ENCODE results near the gene FRMD3. TPM values are rescaled to one million over a fixed set of nuclear protein-coding genes. Genes with fewer than 3 reads are reported as not detected.

FRMD3 gene
- total RNA-seq, 2 donors from 2014 or later: 0.38 to 0.46 TPM

DNA sequence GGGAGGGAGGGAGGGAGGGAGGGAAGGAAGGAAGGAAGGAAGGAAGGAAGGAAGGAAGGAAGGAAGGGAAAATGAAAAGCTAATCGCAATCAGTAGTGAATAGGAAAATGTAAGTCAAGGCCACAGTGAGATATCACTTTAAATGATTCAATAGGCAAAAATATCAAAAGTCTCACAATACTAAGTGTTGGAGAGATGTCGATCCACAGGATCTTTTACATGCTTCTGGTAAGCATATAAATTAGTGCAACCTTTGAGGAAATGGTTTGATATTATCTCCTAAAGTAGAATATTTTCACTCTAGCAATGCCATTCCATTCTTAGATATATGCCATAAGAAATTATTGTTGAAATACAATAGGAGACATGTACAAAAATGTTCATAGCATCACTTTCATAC is 58.4 kb downstream of the FRMD3 start:
- Mint-ChIP-seq H3K9me3 (peaks cover 6 to 7% of the 10 kb centered on the region in 2 donors), H3K4me3 (no peak overlapping the region), H3K27ac (no peak overlapping the region), H3K27me3 (ENCODE audit: low read depth) (no peaks in the 10 kb centered on the region), H3K4me1 (ENCODE audit: low read depth) (peaks cover 13% of the 10 kb centered on the region), H3K36me3 (ENCODE audit: insufficient read depth in 2 of 2) (peaks cover 3 to 13% of the 10 kb centered on the region in 2 donors)
- ATAC-seq (replicated peaks in 1 of 2) (no peak), DNase-seq (no peak)

DNA sequence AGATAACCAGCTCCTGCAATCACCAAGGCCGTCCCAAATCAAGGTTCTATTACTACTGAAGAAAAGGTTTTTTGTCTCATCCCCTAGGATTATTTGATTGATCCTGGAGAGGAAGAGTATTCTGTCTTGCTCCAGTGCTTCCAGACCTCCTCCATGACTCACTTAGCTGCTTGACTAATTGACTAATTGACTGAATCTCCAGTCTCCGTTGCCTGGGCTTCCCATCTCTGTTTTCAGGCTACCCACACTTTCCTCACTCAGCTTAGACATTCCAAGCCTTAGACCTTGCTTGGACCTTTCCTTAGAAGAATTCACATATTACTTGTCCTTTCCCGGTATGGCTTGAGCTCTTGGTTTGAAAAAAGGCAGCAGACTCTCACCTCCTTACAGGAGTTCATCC is 60.6 kb downstream of the FRMD3 start:
- H3K36me3 Mint-ChIP-seq (ENCODE audit: insufficient read depth in 2 of 2): peaks cover 5 to 13% of the 10 kb centered on the region in 2 donors
- ATAC-seq (replicated peaks in 1 of 2): no peak

DNA sequence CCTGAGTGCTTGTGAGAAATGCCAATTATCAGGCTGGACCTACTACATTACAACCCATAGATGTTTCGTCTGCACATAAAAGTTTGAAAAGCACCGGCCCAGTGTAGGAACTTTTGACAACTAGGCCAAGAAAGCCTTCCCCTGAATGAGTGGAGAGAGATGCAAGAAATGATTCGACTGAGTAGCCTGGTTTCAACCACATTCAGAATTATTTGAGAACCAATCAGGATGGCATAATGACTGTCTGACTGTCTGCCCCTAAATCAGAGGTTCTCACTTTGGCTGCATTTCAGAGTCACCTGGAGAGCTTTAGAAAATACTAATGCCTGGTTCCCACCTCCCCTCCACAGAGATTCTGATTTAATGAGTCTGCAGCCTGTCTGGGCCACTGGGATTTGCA is 61.1 kb downstream of the FRMD3 start:
- peaks cover 3% of the 10 kb centered on the region in 2 donors for H3K9me3 Mint-ChIP-seq
- H3K36me3 Mint-ChIP-seq (ENCODE audit: insufficient read depth in 2 of 2): peaks cover 5 to 12% of the 10 kb centered on the region in 2 donors
- peaks cover 24% of the 10 kb centered on the region for H3K4me1 Mint-ChIP-seq (ENCODE audit: low read depth)
- H3K27me3 Mint-ChIP-seq (ENCODE audit: low read depth): no peaks in the 10 kb centered on the region
- H3K4me3 Mint-ChIP-seq: no peak overlapping the region
- no peak for DNase-seq
- ATAC-seq (replicated peaks in 1 of 2): peak; percentile 35 to 58
- H3K27ac Mint-ChIP-seq: no peak overlapping the region

More for the DNA sequence above, 60.6 kb downstream of the FRMD3 start:
- no peak overlapping the region for H3K27ac Mint-ChIP-seq
- no peak overlapping the region for H3K4me3 Mint-ChIP-seq
- peaks cover 22% of the 10 kb centered on the region for H3K4me1 Mint-ChIP-seq (ENCODE audit: low read depth)
- DNase-seq: no peak
- H3K27me3 Mint-ChIP-seq (ENCODE audit: low read depth): no peaks in the 10 kb centered on the region
- H3K9me3 Mint-ChIP-seq: peaks cover 3 to 4% of the 10 kb centered on the region in 2 donors

DNA sequence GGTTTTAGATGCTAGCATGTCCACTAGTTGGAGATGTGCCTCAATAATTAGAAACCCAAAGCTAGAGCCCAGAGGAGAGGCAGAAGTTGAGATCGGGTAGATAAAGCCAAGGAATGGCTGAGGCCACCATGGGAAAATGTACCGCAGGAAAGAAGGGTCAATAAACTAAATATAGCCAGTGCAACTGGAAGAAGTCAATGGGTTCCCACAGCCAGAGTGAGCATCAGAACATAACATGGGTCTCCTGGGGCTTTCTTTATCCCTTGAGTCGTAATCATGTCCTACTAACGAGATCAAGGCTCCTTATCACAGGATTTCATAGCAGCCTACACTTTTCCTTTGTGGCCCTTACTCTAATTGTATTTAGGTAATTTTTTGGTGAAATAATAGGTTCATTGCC is 61.7 kb downstream of the FRMD3 start:
- Mint-ChIP-seq H3K9me3 (peaks cover 3% of the 10 kb centered on the region in 2 donors), H3K27ac (no peak overlapping the region), H3K36me3 (ENCODE audit: insufficient read depth in 2 of 2) (peaks cover 5 to 12% of the 10 kb centered on the region in 2 donors), H3K4me3 (no peak overlapping the region), H3K4me1 (ENCODE audit: low read depth) (peaks cover 27% of the 10 kb centered on the region), H3K27me3 (ENCODE audit: low read depth) (peaks cover under 1% of the 10 kb centered on the region)
- DNase-seq (no peak), ATAC-seq (replicated peaks in 1 of 2) (no peak)

DNA sequence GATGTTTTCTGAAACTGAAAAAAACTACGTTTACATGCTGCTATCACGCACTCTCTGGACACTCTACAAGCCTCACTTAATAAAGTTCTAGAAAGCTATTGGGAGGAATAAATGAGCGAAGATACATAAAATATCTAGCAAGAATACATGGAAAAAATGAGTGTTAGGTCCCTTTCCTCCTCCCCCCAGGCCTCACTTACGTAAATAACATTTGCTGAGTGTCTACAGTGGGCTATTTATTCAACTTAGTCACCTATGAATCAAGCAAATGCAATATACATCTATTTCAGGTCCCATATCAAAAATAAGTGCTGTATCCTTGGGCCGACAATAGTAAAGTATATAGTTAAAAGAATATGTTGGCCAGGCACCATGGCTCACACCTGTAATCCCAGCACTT is 62.5 kb downstream of the FRMD3 start:
- no peak for ATAC-seq (replicated peaks in 1 of 2)
- H3K27ac Mint-ChIP-seq: no peak overlapping the region

DNA sequence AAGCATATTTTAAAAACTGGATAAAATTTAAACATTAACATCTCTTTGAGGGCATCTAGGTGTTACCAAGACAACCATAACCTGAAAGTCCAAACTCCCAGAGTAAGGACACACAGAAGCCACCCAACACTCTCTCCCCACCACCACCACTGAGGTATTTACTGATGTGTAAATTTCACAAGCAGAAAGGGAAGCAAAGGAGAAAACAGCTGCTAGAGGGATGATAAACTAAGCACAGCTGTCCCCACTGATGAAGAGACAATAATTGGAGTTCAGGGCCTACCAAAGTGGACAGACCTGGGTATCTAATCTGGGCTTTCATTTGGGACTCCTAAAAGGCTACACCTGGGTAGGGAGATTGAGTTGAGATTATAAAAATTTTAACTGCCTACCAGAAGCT is 63.6 kb downstream of the FRMD3 start:
- no peak overlapping the region for H3K4me3 Mint-ChIP-seq
- peaks cover 3% of the 10 kb centered on the region in 2 donors for H3K9me3 Mint-ChIP-seq
- DNase-seq: no peak
- H3K27me3 Mint-ChIP-seq (ENCODE audit: low read depth): peaks cover 14% of the 10 kb centered on the region
- no peak overlapping the region for H3K27ac Mint-ChIP-seq
- ATAC-seq (replicated peaks in 1 of 2): no peak
- H3K4me1 Mint-ChIP-seq (ENCODE audit: low read depth): peaks cover 32% of the 10 kb centered on the region
- H3K36me3 Mint-ChIP-seq (ENCODE audit: insufficient read depth in 2 of 2): peaks cover 5 to 6% of the 10 kb centered on the region in 2 donors

More for the DNA sequence above, 62.5 kb downstream of the FRMD3 start:
- DNase-seq: no peak
- H3K9me3 Mint-ChIP-seq: peaks cover 3% of the 10 kb centered on the region in 2 donors
- H3K4me1 Mint-ChIP-seq (ENCODE audit: low read depth): peaks cover 32% of the 10 kb centered on the region
- peaks cover 5 to 6% of the 10 kb centered on the region in 2 donors for H3K36me3 Mint-ChIP-seq (ENCODE audit: insufficient read depth in 2 of 2)
- H3K4me3 Mint-ChIP-seq: no peak overlapping the region
- peaks cover 8% of the 10 kb centered on the region for H3K27me3 Mint-ChIP-seq (ENCODE audit: low read depth)

DNA sequence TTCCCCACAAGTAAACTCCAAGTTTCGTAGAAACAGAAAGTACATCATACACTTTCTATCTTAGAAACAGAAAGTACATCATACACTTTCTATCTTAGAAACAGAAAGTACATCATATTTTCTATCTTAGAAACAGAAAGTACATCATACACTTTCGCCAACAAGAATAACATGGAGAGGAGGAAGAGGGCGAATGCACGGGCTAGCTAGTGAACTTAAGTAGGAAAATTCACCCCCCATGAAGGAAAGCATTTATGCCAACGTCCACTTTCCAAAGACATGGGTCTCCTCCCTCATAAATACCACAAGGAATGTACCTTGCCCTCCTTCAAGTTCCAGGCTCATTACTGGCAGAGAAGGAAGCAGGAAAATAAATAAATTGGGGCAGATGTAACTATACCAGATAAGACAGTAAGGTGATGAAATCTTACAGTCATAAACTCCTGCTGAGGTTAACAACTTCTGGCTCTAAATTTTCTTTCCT is 64.7 kb downstream of the FRMD3 start:
- Mint-ChIP-seq H3K4me3 (peak overlapping the region; percentile 66 to 87), H3K27ac (peak overlapping the region; percentile 85), H3K4me1 (ENCODE audit: low read depth) (peaks cover 32% of the 10 kb centered on the region), H3K36me3 (ENCODE audit: insufficient read depth in 2 of 2) (peaks cover 2 to 3% of the 10 kb centered on the region in 2 donors), H3K27me3 (ENCODE audit: low read depth) (peaks cover 20% of the 10 kb centered on the region), H3K9me3 (no peaks in the 10 kb centered on the region)
- DNase-seq: no peak
- ATAC-seq (replicated peaks in 1 of 2): peak; percentile 60 to 68

DNA sequence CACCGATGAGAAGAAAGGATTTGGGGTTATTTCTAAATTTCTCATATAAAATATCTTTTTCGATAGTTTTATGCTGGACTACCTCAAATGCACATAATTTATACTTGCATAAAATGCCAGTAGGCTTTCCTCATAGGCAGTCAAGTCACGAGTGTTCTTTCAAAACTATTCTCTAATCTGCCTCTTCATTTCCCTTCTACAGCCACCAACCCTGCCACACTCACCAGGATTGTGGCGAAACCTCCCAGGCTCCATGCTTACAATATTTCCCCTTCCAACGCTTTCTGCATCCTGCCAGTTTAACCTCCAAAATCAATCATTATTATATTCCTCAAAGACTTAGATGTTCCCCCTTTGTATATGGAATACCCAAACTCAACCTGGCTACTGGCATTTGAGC is 65.4 kb downstream of the FRMD3 start:
- Mint-ChIP-seq H3K9me3 (no peaks in the 10 kb centered on the region), H3K36me3 (ENCODE audit: insufficient read depth in 2 of 2) (peaks cover under 1 to 2% of the 10 kb centered on the region in 2 donors), H3K4me3 (peak overlapping the region; percentile 66 to 87), H3K4me1 (ENCODE audit: low read depth) (peaks cover 32% of the 10 kb centered on the region), H3K27ac (peak overlapping the region; percentile 85), H3K27me3 (ENCODE audit: low read depth) (peaks cover 20% of the 10 kb centered on the region)
- ATAC-seq (replicated peaks in 1 of 2) (no peak), DNase-seq (no peak)

DNA sequence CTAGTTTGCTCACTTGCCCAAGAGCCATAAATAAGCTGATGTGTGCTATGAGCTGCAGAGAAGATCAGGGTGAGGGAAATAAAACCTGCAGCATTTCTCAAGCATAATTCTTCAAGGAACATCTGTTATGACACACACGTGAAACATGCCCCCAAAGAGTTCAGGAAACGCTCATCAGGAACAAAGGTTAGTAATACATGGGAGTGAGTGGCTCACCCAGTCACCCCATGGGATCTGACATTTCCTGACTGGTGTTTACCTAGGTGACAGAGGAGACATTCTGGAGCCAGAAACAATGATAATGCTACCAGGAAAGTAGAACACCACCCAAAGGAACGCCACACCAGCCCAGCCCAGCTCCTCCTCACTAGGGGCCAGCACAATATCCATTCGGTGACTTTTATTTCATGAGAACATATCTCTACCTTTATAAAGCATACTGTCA is 66.0 kb downstream of the FRMD3 start:
- peaks cover 0 to 2% of the 10 kb centered on the region in 2 donors for H3K36me3 Mint-ChIP-seq (ENCODE audit: insufficient read depth in 2 of 2)
- ATAC-seq (replicated peaks in 1 of 2): no peak
- H3K4me3 Mint-ChIP-seq: no peak overlapping the region
- no peak overlapping the region for H3K27ac Mint-ChIP-seq
- no peak for DNase-seq
- H3K4me1 Mint-ChIP-seq (ENCODE audit: low read depth): peaks cover 32% of the 10 kb centered on the region
- peaks cover 20% of the 10 kb centered on the region for H3K27me3 Mint-ChIP-seq (ENCODE audit: low read depth)
- H3K9me3 Mint-ChIP-seq: no peaks in the 10 kb centered on the region

DNA sequence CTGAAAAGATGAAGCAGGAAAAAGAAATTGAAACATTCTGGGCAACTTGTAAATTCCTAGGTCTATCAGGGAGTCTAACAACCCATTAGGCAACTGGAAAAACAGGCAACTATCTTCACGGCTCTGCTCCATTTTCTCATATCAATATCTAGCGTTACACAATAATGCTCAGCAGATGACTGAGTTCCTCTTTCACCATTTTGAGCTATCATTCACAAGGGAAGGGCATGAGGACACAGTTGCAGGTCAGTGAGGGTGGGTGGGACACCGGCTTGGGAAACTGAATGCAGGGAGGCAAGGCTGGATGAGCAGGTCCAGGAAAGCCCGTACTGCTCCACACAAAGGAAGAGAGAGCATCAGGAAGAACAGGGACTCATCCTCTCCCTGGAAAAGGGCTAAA is 67.0 kb downstream of the FRMD3 start:
- ATAC-seq (replicated peaks in 1 of 2): no peak
- Mint-ChIP-seq H3K4me3 (no peak overlapping the region), H3K9me3 (no peaks in the 10 kb centered on the region)

DNA sequence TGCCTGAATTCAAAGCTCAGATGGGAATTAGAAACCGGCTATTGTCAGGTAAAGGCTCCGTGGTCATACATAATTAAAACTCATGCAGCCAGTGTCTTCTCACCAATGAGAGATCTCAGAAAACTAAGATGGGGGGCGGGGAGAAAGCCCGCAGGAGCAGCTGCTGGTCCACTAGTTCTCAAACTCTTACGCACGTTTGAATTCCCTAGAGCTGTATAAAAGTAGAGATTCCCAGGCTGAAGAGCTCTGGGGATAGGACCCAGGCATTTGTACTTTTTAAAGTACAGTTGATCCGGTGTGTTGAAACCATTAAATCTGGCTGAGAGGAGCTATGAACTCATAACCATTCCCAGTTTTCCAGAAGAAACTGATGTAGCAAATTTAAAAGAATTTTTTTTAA is 68.5 kb downstream of the FRMD3 start:
- H3K36me3 Mint-ChIP-seq (ENCODE audit: insufficient read depth in 2 of 2): peaks cover 0 to 2% of the 10 kb centered on the region in 2 donors
- no peak overlapping the region for H3K4me3 Mint-ChIP-seq
- no peaks in the 10 kb centered on the region for H3K9me3 Mint-ChIP-seq
- ATAC-seq (replicated peaks in 1 of 2): no peak
- no peak for DNase-seq
- H3K27me3 Mint-ChIP-seq (ENCODE audit: low read depth): peaks cover 20% of the 10 kb centered on the region
- H3K27ac Mint-ChIP-seq: no peak overlapping the region
- peaks cover 32% of the 10 kb centered on the region for H3K4me1 Mint-ChIP-seq (ENCODE audit: low read depth)

More for the DNA sequence above, 67.0 kb downstream of the FRMD3 start:
- DNase-seq: no peak
- H3K36me3 Mint-ChIP-seq (ENCODE audit: insufficient read depth in 2 of 2): peaks cover 0 to 2% of the 10 kb centered on the region in 2 donors
- peaks cover 20% of the 10 kb centered on the region for H3K27me3 Mint-ChIP-seq (ENCODE audit: low read depth)
- H3K27ac Mint-ChIP-seq: no peak overlapping the region
- H3K4me1 Mint-ChIP-seq (ENCODE audit: low read depth): peaks cover 32% of the 10 kb centered on the region

DNA sequence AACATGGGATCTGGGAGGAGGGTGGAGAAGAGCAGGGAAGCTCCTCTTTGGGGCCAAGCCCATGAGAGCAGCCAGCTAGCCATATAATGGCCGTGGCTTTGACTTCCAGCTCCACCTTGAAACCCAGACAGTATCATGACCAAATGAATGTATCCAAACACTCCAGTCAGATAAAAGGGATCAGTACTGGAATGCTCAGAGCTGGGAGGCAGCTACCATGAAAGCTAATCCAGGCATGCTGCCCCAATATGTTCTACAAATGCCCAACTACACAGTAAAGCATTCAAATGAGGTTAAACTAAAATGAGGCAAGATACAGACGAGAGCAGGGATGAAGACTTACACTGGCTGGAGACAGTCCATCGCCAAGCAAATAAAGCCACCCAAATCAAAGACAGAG is 69.4 kb downstream of the FRMD3 start:
- Mint-ChIP-seq H3K9me3 (no peaks in the 10 kb centered on the region), H3K36me3 (ENCODE audit: insufficient read depth in 2 of 2) (no peaks in the 10 kb centered on the region), H3K4me1 (ENCODE audit: low read depth) (peaks cover 24% of the 10 kb centered on the region), H3K4me3 (no peak overlapping the region), H3K27ac (no peak overlapping the region), H3K27me3 (ENCODE audit: low read depth) (peaks cover 20% of the 10 kb centered on the region)
- DNase-seq: no peak
- no peak for ATAC-seq (replicated peaks in 1 of 2)

DNA sequence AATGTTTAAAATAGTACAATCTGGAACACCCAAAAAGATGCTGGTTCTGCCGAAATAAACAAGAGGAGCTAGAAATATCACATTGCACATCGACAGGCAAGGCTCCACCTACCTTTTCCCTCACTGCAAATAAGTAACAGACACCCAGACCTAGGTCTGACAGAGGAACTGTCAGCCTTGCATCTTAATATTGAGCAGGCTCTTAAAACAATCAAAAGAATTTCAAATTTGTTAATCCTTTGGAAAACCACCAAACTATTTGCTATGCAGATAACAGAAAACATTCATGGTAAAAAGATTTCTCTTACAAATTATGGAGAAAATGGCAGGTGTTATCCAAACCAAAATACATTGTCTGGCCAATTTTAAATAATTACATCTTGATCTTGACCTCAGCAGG is 71.3 kb downstream of the FRMD3 start:
- Mint-ChIP-seq H3K27ac (no peak overlapping the region), H3K36me3 (ENCODE audit: insufficient read depth in 2 of 2) (no peaks in the 10 kb centered on the region), H3K9me3 (no peaks in the 10 kb centered on the region), H3K4me3 (no peak overlapping the region), H3K4me1 (ENCODE audit: low read depth) (peaks cover 5% of the 10 kb centered on the region), H3K27me3 (ENCODE audit: low read depth) (peaks cover 20% of the 10 kb centered on the region)
- ATAC-seq (replicated peaks in 1 of 2) (no peak), DNase-seq (no peak)

DNA sequence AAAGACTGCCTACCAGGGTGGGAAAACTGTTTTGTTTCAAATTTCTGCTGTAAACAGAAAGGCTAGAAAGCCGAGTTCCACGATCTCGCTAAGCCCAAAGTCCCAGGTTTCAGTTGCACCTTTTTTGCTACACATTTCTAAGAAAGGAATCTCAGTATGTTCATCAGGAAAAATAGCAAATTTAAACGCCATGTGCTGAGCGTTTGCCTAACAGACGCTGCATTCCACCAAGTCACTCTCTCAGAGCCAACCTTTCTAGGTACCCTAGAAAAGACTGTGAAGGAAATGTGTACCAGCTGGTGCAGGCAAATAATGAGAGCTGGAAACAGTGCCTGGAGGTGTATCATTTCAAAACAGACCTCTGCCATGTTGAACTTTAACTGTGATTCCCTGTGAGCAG is 71.8 kb downstream of the FRMD3 start:
- no peak for DNase-seq
- no peak for ATAC-seq (replicated peaks in 1 of 2)
- Mint-ChIP-seq H3K36me3 (ENCODE audit: insufficient read depth in 2 of 2) (peaks cover 0 to under 1% of the 10 kb centered on the region in 2 donors), H3K27me3 (ENCODE audit: low read depth) (peaks cover 19% of the 10 kb centered on the region), H3K27ac (no peak overlapping the region), H3K4me1 (ENCODE audit: low read depth) (peaks cover 3% of the 10 kb centered on the region), H3K9me3 (no peaks in the 10 kb centered on the region), H3K4me3 (no peak overlapping the region)
